GM15510 (cell line): ENCODE data around the gene FXYD3.

Source experiments
- POLR2A ChIP-seq: IDR thresholded peaks from 3 replicates; pipeline ENCODE4 v1.6.1; 2011; ENCODE audit warnings: borderline replicate concordance; ENCODE audit not compliant: insufficient read length; ENCODE audit errors: extremely low read depth

The FXYD3 gene

DNA sequence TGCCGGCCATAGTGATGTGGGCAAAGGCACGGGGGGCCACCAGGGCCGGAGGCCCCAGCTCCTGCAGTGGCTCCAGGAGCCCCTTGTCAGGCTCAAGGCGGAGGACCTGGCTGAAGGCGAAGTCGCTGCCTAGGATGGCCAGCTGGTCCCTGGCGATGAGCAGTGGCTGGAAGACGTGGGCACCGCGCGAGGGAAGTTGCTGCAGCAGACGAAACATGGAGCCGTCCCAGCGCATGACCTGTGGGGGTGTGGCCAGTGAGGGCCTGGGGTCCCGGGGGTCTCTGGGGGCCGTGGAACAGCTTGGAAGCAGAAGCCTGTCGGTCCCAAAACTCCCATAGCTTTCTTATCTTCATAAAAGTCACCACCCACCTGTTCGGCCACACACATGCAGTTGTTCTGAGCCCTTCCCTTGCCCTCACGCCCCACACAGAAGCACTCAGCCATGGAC lies 9.7 kb downstream of the FXYD3 start:
- no peak for TF ChIP-seq POLR2A

GRCh38 chr19:35125749-35126623 lies 10.4 kb downstream of the FXYD3 start:
- TF ChIP-seq POLR2A = no peak

DNA sequence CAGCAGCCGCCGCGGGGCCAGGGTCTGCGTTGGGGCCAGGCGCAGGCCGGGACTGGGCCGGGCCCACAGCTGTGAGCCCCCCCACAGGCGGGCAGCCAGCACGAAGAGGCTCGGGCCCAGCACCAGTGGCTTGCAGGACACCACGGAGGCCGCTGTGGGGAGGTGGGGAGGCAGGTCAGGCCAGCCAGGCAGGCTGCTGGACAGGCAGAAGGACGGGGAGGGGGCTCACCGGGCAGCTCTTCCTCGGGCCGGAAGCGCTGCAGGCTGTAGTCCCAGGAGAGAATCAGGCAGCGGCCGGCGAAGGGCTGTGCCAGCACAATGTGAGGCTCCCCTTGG lies 11.0 kb downstream of the FXYD3 start:
- no peak for TF ChIP-seq POLR2A

- TF ChIP-seq POLR2A = no peak
These were observed 12.2 kb downstream of the FXYD3 start for GRCh38 chr19:35127871-35128270.

DNA sequence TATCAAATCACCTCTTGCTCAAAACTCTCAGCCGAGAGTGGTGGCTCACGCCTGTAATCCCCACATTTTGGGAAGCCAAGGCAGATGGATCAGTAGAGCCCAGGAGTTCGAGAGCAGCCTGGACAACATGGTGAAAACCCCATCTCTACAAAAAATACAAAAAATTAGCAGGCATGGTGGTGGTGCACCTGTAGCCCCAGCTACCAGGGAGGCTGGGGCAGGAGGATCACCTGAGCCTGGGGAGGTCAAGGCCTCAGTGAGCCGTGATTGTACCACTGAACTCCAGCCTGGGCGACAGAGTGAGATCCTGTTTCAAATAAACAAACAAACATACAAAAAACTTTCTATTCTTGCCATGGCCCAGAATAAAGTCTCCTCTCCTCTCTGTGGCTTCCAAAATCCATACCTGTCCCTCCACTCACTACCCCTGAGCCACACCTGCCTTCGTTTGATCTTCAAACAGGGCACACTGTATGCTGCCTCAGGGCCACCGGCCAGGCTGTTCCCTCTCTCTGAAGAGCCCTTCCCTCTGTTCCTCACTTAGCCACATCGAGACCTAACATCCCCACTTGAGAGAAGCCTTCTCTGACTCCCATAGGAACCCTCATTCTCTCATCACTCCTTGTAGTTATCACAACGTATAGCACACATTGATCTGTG lies 12.9 kb downstream of the FXYD3 start:
- TF ChIP-seq POLR2A = no peak

DNA sequence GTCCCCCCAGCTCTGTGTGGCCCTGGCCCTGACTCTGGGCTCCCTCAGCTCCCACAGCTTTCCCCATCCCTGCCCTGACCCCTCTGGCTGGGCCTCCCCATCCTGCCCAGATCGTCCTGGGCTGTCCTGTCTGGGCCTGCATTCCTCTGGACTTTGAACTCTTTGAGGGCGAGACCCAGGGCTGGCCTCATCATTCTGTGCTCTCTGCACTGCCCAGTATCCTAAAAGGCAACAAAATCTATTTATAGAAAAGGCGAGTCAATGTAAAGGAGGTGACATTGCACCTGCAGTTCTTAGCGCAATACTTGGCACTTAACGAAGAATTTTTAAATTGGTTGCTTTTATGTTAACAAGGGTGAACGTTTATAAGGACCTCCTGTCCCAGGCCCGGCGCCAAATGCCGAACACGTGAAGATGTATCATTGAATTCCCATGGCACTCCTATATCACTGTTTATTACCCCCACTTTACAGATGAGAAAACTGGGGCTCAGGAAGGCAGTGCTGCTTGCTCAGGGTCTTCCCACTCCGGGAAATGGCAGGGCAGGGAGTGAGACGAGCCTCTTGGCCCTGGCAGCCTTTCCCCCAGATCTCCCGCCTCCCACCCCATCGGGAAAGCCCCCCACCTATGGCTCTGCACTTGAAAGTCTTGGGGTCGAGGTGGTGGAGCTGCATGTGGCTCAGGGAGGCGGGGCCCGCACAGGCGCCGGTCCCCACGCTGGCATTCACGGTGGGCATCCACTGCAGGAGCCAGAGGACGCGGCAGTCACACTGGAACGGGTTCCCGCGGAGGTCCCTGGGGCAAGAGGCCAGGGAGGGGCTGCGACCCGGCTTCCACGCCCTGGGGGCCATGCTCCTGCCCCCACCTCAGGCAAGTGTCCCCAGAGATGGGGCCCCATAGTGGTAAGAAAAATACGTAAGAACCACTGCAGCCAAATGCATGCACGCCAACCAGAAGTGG lies 15.4 kb downstream of the FXYD3 start:
- TF ChIP-seq POLR2A = no peak

- TF ChIP-seq POLR2A = no peak
These were observed 16.6 kb downstream of the FXYD3 start for GRCh38 chr19:35132254-35132653.

- no peak for TF ChIP-seq POLR2A
These were observed 18.2 kb downstream of the FXYD3 start for GRCh38 chr19:35133826-35134225.

DNA sequence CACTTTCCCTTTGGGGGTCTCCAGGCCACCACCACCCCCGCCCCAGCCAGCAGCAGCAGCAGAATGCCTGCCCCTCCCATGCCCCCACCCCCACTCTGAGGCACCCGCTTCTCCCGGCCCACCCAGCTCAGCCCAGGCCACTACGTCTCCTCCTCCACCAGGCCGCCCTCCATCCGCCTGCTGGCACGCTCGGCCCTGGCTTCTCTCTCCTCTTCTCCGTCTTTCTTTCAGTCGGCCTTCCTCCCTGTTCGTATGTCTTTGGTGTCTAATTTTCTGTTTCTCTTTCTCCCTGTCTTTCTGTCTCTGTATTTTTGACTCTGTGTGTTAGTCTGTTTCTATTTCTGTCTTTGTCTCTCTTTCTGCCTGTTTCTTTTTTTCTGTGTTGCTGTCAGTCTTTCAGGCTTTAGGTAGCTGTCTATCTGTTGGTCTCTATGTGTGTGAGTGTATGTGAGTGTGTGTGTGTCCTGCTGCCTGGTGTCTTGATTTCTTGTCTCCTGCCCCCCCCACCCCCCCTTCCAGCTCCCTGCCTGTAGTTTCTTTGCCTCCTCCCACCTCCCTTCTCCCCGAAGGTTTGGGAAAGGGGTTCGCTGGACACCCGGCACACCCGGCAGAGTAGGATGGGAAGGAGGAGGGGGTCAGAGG lies 19.1 kb downstream of the FXYD3 start, which contains the start of gene LGI4:
Gene LGI4 (minus strand): TSS at position 459 of the 642 bp plus-strand sequence. CDS start 379 bp downstream, at position 80.
- TF ChIP-seq POLR2A = no peak

- TF ChIP-seq POLR2A = no peak
These were observed 19.8 kb downstream of the FXYD3 start for GRCh38 chr19:35135389-35135909.

DNA sequence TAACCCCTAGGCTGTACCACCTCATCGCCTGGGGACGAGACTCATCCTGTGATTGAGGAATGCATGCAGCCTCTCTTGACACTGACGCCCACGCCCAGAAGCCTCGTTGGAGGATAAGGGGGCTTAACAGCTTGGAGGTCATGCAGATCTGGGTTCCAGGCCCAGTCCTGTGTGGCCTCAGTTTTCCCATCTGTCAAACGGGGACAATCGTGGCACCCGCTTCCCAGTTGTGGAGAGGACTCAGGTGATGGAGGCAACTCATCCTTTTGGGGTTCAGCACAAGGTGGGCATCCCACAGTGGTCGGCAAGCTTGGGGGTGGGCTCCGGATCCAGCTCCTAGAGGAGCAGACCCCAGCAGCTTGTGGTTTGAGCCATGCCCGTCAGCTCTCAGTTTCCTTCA lies 20.6 kb downstream of the FXYD3 start:
- TF ChIP-seq POLR2A = no peak

- TF ChIP-seq POLR2A = no peak
These were observed 21.5 kb downstream of the FXYD3 start for GRCh38 chr19:35136977-35137702.

DNA sequence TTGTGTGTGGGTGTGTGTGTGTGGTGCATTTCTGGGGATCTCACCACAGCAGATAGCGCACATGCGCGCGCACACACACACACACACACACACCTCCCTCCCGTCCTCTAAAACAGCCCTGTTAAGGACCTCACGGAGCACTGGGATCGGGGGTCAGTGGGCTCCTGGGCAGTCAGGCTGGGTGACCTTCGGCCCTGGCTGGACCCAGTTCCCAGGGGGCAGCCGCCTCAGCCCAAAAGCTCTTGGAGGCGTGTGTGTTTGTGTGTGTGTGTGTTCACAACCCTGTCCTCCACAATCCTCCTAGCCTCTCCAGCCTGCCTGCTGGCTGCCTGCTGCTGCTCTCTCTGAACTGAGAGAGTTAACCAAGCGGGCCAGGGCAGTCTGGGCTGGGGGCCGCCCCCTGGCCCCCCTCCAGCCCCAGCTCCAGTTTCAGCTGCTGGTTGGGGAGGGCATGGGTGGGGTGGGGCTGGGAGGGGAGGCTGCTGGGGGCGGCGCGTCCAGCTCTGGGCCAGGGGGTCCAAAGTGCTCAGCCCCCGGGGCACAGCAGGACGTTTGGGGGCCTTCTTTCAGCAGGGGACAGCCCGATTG lies 22.8 kb downstream of the FXYD3 start, which contains the start of gene FXYD1:
Gene FXYD1 (plus strand): TSS at position 520 of the 588 bp plus-strand sequence. CDS start 1,256 bp downstream, outside the sequence.
- no peak for TF ChIP-seq POLR2A
